ENCODE measurements around the gene CELF6. TPM values are rescaled to one million over a fixed set of nuclear protein-coding genes. Genes with fewer than 3 reads are reported as not detected.

The CELF6 gene
- total and polyA plus RNA-seq, 2 donors (not counting 3 experiments of a cell fraction or from before 2014, with no cell fraction given), result 0.17 TPM; not detected in 1

DNA sequence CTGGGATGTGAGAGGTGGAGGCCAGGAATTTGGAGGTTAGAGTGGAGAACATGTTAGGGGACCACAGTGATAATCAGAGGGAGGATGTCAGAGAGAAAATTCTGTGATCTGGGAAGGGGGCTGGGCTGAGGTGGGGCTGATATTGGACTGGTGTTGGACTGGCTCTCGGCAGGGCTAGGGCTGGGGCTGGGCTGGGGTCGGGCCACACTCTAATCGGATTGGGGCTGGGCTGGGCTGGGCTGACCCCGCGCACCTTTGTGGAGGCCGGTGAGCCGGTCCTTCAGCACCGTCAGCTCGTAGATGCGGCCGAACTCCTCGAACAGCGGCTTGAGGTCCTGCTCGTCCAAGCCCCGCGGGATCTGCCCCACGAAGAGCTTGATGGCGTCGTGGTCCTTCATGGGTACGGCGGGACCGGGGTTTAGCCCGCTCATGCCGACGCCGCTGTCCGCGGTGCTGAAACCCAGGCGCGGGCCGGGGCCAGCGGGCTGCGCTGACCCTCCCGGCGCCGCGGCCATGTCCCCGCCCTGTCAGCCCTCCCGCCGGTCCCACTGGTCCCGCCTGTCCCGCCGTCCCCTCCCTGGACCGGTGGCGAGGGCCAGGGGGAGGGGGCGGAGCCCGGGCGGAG is 485 bp downstream of the CELF6 start:
- no peaks in the 10 kb centered on the region for H3K9me3 ChIP-seq (replicated peaks; ENCODE audit: control insufficient read depth, insufficient read depth, low read length)
- no peaks in the 10 kb centered on the region for H4K20me1 ChIP-seq (replicated peaks; ENCODE audit: control insufficient read depth, extremely low read depth, insufficient read depth, low read length)
- BruUV-seq (replicated peaks), result no TSS peak
- H3K27me3 ChIP-seq (ENCODE audit: control insufficient read depth in 2 of 2, insufficient read depth in 2 of 2, low read length in 2 of 2), result peaks cover 0 to 3% of the 10 kb centered on the region in 2 experiments
- no peaks in the 10 kb centered on the region for H3K79me2 ChIP-seq (ENCODE audit: control insufficient read depth, insufficient read depth, low read length)
- dilution Hi-C loops (cut with MboI; ENCODE audit: extremely low pct_ligation_motif_present, low sequenced_read_pairs) (no loop called here), intact Hi-C loops (cut with micrococcal nuclease) (loop anchor here (10.0 kb wide), 1 partner anchor 355 kb away; no protein-coding TSS in a partner anchor)
- DNase-seq (ENCODE audit: low read depth, low spot score) (peak; percentile 53), FAIRE-seq (no peak)
- H3K4me2 ChIP-seq (ENCODE audit: insufficient read depth, low read length), result no peak overlapping the region
- H3K9me1 ChIP-seq (replicated peaks; ENCODE audit: control insufficient read depth, extremely low read depth, insufficient read depth, low read length), result no peaks in the 10 kb centered on the region
- H2AFZ ChIP-seq (ENCODE audit: low read depth, low read length), result no peak overlapping the region
- POLR2A ChIA-PET, result no interaction called here
- no peaks in the 10 kb centered on the region for H3K36me3 ChIP-seq (ENCODE audit: control insufficient read depth in 2 of 2, extremely low read depth in 1 of 2, insufficient read depth in 2 of 2, low read length in 2 of 2)
- no peak overlapping the region for H3K27ac ChIP-seq (ENCODE audit: insufficient read depth, low read depth, low read length)
- peak overlapping the region in 1 of 3 experiments; percentile 42 for H3K4me3 ChIP-seq (replicated peaks in 1 of 3; ENCODE audit: insufficient read depth in 1 of 3, low read depth in 1 of 3, low read length in 3 of 3)
- H3K9ac ChIP-seq (replicated peaks; ENCODE audit: extremely low read depth, insufficient read depth, low read length), result no peak overlapping the region
- TF ChIP-seq, protein P1, sequence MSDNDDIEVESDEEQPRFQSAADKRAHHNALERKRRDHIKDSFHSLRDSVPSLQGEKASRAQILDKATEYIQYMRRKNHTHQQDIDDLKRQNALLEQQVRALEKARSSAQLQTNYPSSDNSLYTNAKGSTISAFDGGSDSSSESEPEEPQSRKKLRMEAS (IDR thresholded peaks at IDR 0.05; ENCODE audit: insufficient read depth, insufficient read length), result peak; percentile 64
- TF ChIP-seq MYC (IDR thresholded peaks at IDR 0.05; ENCODE audit: low read depth, low read length), result no peak
- TF ChIP-seq POLR2A (IDR thresholded peaks at IDR 0.05; ENCODE audit: low read depth, low read length), result no peak
- peak; percentile 20 for TF ChIP-seq POLR2AphosphoS5 (IDR thresholded peaks at IDR 0.05; ENCODE audit: insufficient read depth, low read depth, low read length)
- H3K4me1 ChIP-seq (ENCODE audit: control insufficient read depth, extremely low read depth, insufficient read depth, low read length), result no peaks in the 10 kb centered on the region
- CTCF ChIA-PET, result no interaction called here

DNA sequence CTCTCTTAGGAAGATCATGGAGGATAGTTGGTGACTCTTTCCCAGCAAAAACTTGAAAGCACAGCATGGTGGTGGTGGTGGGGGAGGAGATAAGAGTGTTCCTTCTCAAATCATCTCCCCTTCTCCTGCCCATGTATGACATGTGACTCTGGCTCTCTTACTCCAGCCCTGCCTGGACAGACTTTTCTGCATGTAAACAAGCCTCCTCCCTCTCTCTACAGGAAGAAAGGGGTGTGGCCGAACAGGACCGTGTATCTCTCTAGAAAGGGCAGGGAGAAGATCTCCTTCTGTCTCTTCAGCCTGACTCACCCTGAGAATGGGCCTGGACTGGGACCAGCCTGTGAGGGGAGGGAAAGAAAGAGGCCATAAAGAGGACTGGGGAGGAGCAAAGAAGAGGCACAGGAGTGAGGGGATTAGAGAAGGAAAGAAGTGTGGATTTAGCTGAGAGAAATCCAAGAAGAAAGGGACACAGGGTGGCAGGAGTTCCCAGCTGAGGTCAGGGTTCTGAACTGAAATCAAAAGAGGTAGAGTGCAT is 1.5 kb downstream of the CELF6 start:
- Histone ChIP-seq H3K27me3 (ENCODE audit: control insufficient read depth in 2 of 2, insufficient read depth in 2 of 2, low read length in 2 of 2) (peaks cover 0 to 3% of the 10 kb centered on the region in 2 experiments), H3K9ac (replicated peaks; ENCODE audit: extremely low read depth, insufficient read depth, low read length) (no peak overlapping the region), H3K79me2 (ENCODE audit: control insufficient read depth, insufficient read depth, low read length) (no peaks in the 10 kb centered on the region), H4K20me1 (replicated peaks; ENCODE audit: control insufficient read depth, extremely low read depth, insufficient read depth, low read length) (no peaks in the 10 kb centered on the region), H3K9me3 (replicated peaks; ENCODE audit: control insufficient read depth, insufficient read depth, low read length) (no peaks in the 10 kb centered on the region), H3K9me1 (replicated peaks; ENCODE audit: control insufficient read depth, extremely low read depth, insufficient read depth, low read length) (no peaks in the 10 kb centered on the region), H3K36me3 (ENCODE audit: control insufficient read depth in 2 of 2, extremely low read depth in 1 of 2, insufficient read depth in 2 of 2, low read length in 2 of 2) (no peaks in the 10 kb centered on the region), H3K4me1 (ENCODE audit: control insufficient read depth, extremely low read depth, insufficient read depth, low read length) (no peaks in the 10 kb centered on the region), H2AFZ (ENCODE audit: low read depth, low read length) (no peak overlapping the region), H3K4me2 (ENCODE audit: insufficient read depth, low read length) (no peak overlapping the region), H3K27ac (ENCODE audit: insufficient read depth, low read depth, low read length) (no peak overlapping the region), H3K4me3 (replicated peaks in 1 of 3; ENCODE audit: insufficient read depth in 1 of 3, low read depth in 1 of 3, low read length in 3 of 3) (no peak overlapping the region)
- POLR2A ChIA-PET, result no interaction called here
- dilution Hi-C loops (cut with MboI; ENCODE audit: extremely low pct_ligation_motif_present, low sequenced_read_pairs), result no loop called here
- no peak for DNase-seq (ENCODE audit: low read depth, low spot score)
- BruUV-seq (replicated peaks), result no TSS peak
- CTCF ChIA-PET, result no interaction called here
- intact Hi-C loops (cut with micrococcal nuclease), result loop anchor here (10.0 kb wide), 1 partner anchor 356 kb away; no protein-coding TSS in a partner anchor
- no peak for FAIRE-seq
- TF ChIP-seq JUN (IDR thresholded peaks at IDR 0.05; ENCODE audit: borderline replicate concordance, insufficient read depth, insufficient read length, low read depth) (no peak), EZH2 (IDR thresholded peaks at IDR 0.05; ENCODE audit: borderline replicate concordance, low read depth, low read length, severe bottlenecking) (no peak), FOS (IDR thresholded peaks at IDR 0.05; ENCODE audit: borderline replicate concordance, insufficient read depth, low read length) (no peak), POLR2AphosphoS5 (IDR thresholded peaks at IDR 0.05; ENCODE audit: insufficient read depth, low read depth, low read length) (no peak), POLR2A (IDR thresholded peaks at IDR 0.05; ENCODE audit: low read depth, low read length) (no peak)
- TF ChIP-seq, protein P2, sequence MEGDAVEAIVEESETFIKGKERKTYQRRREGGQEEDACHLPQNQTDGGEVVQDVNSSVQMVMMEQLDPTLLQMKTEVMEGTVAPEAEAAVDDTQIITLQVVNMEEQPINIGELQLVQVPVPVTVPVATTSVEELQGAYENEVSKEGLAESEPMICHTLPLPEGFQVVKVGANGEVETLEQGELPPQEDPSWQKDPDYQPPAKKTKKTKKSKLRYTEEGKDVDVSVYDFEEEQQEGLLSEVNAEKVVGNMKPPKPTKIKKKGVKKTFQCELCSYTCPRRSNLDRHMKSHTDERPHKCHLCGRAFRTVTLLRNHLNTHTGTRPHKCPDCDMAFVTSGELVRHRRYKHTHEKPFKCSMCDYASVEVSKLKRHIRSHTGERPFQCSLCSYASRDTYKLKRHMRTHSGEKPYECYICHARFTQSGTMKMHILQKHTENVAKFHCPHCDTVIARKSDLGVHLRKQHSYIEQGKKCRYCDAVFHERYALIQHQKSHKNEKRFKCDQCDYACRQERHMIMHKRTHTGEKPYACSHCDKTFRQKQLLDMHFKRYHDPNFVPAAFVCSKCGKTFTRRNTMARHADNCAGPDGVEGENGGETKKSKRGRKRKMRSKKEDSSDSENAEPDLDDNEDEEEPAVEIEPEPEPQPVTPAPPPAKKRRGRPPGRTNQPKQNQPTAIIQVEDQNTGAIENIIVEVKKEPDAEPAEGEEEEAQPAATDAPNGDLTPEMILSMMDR (IDR thresholded peaks at IDR 0.05; ENCODE audit: extremely low read depth in 1 of 2, insufficient read depth in 1 of 2, low read depth in 1 of 2, low read length in 2 of 2), result no peak
